CD4-positive, alpha-beta T cell treated with Interferon alpha-2 for 1 hour (primary cell): Measurements from ENCODE around the gene THSD8.
"Not testable (repeated sequence)": the region's sequence is repeated elsewhere in the genome, so short reads cannot be mapped to it uniquely, and the experiment has no call there.

Source experiments
- DNase-seq, 2 donors: peaks; one replicate each; pipeline ENCODE4 v3.0.0-alpha.2; 2020 to 2022

The THSD8 gene

DNA sequence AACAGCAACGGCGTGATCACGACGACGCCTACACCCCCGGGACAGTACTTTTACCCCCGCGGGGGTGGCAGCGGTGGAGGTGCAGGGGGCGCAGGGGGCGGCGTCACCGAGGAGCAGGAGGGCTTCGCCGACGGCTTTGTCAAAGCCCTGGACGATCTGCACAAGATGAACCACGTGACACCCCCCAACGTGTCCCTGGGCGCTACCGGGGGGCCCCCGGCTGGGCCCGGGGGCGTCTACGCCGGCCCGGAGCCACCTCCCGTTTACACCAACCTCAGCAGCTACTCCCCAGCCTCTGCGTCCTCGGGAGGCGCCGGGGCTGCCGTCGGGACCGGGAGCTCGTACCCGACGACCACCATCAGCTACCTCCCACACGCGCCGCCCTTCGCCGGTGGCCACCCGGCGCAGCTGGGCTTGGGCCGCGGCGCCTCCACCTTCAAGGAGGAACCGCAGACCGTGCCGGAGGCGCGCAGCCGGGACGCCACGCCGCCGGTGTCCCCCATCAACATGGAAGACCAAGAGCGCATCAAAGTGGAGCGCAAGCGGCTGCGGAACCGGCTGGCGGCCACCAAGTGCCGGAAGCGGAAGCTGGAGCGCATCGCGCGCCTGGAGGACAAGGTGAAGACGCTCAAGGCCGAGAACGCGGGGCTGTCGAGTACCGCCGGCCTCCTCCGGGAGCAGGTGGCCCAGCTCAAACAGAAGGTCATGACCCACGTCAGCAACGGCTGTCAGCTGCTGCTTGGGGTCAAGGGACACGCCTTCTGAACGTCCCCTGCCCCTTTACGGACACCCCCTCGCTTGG is 9.6 kb upstream of the THSD8 start:
- DNase-seq, result peak; percentile 65 to 74

DNA sequence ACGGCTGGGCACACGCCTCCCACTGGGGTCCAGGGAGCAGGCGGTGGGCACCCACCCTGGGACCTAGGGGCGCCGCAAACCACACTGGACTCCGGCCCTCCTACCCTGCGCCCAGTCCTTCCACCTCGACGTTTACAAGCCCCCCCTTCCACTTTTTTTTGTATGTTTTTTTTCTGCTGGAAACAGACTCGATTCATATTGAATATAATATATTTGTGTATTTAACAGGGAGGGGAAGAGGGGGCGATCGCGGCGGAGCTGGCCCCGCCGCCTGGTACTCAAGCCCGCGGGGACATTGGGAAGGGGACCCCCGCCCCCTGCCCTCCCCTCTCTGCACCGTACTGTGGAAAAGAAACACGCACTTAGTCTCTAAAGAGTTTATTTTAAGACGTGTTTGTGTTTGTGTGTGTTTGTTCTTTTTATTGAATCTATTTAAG is 9.0 kb upstream of the THSD8 start:
- DNase-seq, result no peak

DNA sequence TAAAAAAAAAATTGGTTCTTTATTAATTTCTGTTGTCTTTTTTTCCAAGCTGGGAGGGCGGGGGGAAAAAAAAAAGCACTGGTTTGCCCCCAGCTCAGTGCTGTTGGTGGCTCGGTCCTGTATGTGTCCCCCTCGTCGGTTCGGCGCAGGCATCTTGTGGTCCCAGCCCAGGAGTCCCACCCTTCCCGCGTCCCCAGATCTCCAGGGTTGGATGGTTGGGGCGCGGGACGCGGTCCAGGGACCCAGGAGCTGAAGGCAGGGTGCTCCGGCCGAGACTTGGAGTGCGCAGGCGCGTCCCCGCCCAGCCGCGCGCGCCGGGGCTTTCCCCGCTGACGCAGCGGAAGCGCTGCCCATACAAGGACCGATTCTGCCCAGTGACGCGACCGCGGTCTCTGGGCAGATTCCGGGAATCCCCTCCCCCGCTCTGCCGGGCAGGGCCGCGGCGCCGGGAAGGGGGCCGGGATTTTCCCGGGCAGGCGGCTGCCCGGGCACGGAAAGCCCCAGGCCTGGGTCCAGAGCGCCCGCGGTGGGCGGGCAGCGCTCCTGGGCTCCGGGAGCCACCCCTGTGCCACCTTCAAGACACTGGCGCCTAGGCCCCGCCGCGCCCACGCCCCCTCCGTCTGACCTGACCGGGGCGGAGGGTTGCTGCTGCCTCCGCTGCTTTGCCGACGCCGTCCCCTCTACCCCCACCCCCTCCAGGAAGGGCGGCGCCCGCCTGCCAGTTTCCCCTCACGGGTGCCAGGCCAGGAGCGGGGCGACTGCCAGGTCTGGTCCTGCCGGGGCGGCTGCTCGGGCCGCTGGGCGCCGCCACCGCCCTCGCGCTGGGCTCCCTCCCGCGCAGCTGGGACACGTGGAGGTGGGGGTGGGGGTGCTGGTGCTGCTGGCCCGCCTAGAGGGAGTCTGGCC is 8.3 kb upstream of the THSD8 start:
- DNase-seq, result peak; percentile 96 to 97

DNA sequence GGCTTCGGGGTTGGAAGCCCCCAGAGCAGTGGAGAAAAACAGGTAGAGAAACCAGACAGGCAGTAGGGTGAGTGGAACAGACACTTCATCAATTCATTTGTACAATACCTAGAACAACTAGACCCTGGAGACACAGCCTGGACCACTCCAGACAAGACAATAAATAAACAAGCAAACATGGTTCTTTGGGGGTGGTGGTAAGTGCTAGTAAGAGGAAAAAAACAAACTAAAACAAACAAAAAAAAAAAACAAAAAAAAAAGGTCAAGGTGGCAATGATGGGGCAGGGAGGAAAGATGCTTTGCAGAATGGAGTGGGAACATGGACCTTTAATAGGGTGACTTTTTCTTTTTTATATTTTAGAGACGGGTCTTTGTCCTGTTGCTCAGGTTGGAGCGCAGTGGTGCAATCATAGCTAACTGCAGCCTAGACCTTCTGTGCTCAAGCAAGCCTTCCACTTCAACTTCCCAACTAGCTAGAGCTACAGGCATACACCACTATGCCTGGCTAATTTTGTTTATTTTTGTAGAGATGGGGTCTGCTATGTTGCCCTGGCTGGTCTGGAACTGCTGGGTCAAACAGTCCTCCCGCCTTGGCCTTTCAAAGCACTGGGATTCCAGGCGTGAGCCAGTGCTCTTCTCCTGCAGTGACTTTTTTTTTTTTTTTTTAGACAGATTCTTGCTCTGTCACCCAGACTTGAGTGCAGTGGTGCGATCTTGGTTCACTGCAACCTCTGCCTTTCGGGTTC is 7.5 kb upstream of the THSD8 start:
- DNase-seq, result peak; percentile 30 to 58

DNA sequence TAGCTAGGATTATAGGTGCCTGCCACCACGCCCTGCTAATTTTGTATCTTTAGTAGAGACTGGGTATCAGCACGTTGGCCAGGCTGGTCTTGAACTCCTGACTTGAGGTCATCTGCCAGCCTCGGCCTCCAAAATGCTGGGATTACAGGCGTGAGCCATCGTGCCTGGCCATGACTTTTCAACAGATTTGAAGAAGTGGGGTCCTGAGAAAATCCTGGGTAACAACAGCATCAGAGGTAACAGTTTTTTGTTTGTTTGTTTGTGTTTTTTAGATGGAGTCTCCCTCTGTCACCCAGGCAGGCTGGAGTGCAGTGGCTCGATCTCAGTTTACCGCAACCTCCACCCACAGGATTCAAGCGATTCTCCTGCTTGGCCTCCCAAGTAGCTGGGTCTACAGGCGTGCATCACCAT is 6.9 kb upstream of the THSD8 start:
- no peak for DNase-seq

DNA sequence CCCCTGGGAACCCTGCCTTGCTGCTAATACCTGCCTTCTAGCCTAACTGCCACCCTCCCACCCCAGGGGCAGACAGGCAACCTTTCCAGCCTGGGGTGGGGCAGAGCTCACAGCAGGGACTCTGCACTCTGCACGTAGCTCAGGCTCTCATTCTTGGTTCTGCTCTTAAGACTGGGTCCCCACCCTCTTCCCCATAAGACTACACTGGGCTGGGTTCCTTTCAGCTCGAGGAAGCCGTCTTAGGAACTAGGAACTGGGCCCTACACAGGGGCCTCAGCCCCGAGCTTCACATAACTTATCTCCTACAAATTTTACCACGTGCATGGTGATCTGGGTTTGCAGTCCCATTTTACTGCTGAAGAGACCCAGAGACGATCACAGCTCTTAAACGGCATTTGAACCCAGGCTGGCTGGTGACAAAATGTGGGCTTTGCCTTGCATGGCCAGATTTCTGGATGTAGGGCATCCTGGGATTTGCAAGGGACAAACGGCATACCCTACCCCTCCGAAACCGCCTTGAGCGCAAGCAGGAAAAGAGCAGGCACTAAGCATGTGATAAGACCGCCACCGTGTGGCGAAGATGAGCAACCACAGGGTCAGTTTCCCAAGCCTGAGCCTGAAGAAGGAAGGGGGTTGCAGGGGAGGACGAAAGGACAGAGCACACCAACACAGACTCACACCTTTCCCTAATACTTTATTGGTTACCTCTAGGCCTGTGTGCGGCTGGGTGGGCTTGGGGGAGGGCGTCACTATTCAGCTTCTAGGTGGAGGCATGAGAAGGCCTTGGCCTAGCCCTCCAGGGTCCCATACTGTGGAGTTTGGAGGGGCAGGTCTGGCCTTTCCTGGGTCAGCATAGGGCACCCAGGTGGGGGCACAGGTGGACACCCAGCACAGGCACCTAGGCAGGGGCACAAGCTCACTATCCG is 5.5 kb upstream of the THSD8 start:
- DNase-seq, result peak; percentile 75 to 85

DNA sequence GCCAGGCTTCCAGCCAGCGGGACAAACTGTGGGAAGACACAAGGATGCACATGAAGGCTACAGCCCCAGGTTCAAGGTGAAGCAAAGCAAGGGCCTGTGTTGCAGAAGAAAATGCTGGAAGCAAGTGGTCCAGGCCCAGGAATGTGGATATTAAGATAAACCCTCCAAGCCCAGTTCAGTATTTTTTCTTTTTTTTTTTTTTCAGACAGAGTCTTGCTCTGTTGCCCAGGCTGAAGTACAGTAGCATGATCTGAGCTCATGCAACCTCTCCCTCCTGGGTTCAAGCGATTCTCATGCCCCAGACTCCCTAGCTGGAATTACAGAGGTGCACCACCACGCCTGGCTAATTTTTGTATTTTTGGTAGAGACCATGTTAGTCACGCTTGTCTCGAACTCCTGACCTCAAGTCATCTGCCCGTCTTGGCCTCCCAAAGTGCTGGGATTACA is 4.7 kb upstream of the THSD8 start:
- DNase-seq, result no peak

DNA sequence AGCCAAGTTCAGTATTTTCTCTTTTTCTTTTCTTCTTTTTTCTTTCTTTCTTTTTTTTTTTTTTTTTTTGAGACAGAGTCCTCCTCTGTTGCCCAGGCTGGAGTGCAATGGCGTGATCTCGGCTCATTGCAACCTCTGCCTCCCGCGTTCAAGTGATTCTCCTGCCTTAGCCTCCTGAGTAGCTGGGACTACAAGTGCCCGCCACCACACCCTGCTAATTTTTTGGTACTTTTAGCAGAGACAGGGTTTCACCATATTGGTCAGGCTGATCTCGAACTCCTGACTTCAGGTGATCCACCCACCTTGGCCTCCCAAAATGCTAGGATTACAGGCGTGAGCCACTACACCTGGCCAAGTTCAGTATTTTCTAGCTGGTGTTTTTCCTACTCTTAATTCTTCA is 4.3 kb upstream of the THSD8 start:
- DNase-seq, result not testable (repeated sequence)

DNA sequence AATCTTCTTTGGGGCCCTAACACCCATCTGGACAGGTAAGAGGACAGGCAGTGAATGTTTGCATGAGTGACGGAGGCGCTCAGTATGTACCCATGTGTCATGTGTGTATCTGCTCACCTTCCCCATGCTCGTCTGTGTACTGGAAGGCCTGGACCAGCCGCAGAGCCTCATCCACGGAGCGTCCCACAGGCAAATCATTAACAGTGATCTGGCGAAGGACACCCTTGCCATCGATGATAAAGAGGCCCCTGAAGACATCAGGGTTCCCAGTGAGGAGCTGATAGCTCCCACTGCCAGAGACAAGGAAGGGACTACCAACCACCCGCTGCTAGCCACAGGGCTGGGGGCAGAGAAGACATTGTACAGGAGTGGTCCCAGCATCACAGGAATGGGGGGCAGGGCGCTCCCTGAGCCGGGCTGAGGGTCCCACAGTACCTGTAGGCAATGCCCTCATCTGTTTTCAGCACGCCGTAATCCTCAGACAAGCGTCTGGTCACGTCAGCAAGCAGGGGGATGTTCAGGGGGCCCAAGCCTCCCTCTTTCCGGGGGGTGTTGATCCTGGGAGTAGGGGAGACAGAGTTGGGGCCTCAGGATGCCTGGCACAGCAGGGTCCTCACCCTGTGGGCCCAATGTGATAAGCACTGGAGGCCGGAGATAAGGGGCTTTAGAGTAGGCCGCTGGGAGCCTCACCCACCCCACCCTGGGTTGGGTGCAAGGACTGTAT is 2.0 kb upstream of the THSD8 start:
- DNase-seq, result no peak

DNA sequence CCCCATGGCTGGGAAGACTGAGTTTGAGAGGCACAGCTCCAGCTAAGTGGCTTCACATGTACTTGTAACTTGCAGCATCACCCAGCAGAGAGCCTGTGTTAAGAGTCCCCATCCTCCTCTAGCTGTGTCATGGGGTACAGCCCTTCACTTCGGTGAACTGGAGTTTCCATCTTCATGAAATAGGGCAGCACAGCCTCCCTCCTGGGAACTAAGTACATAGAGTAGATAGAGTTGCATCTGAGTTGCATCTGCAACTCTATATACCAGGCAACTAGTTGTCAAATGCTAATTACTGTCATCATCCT is 1.5 kb upstream of the THSD8 start:
- no peak for DNase-seq

DNA sequence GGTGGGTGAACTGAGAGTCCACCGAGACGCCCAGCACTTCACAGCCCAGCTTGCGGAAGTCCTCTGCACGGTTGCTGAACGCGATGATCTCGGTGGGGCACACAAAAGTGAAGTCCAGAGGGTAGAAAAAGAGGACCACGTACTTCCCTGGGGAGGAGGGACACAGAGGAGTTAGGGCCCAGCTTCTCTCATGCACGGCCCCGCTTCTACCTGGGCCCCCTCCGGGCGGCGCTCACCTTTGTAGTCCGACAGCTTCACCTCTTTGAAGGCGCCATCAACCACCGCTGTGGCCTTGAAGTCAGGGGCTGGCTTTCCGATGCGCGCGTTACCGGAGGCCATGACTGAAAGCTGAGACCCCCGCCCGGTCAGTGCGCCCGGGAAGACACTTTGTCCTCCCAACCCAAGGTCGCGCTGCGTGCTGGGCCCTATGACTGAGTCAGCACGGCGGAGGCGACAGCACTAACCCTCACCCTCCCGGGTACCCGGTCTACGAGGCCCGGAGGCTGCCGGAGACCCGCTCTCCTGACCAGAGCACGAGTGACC is 875 bp upstream of the THSD8 start:
- no peak for DNase-seq

DNA sequence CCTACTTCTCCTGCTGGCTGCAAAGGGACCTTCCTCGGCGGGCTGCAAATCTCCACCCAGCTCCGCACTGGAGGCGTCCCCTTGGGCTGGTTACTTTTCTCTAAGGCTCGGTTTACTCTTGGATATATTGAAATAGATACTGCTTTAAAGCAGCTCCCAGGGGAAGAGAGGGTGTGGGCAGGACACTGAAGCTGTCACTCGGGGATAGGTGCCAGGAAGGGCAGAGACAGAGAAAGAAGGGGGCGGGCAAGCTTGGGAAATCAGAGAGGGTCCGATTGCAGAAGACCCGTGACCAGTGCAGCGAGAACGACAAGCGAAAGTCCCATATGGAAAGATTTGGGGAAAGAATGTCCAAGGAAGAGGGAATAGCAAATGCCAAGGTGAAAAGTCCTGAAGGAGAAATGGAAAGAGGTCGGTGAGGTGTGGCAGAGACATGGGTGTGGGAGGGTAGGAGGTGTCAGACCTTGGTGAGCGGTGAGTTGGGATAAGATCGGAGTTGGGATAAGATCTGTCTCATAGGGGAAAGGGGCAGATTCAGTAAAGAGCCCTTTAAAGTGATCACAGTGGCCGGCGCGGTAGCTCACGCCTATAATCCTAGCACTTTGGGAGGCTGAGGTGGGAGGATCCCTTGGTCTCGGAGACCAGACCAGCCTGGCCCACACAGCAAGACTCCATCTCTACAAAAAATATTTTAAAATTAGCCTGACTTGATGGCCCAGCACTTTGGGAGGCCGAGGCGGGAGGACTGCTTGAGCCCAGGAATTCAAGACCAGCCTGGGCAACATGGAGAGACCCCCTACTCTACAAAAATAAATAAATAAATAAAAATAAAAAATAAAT is 618 bp downstream of the THSD8 start:
- no peak for DNase-seq

DNA sequence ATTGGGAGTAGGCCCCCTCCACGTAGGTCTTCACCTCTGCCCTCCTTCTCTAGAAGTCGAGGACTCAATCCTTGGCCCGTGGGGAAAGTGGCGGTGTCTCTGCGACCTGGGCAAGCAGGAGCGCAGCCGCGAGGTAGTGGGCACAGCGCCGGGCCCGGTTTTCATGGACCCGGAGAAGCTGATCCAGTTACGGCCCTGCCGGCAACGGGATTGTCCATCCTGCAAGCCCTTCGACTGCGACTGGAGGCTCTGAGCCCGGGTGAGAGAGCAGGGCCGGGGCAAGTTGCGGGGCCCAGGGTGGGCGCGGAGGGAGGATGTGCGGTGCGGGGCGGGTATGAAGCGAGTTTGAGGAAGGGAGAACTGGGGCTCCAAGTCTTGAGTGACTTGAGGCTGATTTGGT is 2.2 kb downstream of the THSD8 start:
- DNase-seq, result no peak

DNA sequence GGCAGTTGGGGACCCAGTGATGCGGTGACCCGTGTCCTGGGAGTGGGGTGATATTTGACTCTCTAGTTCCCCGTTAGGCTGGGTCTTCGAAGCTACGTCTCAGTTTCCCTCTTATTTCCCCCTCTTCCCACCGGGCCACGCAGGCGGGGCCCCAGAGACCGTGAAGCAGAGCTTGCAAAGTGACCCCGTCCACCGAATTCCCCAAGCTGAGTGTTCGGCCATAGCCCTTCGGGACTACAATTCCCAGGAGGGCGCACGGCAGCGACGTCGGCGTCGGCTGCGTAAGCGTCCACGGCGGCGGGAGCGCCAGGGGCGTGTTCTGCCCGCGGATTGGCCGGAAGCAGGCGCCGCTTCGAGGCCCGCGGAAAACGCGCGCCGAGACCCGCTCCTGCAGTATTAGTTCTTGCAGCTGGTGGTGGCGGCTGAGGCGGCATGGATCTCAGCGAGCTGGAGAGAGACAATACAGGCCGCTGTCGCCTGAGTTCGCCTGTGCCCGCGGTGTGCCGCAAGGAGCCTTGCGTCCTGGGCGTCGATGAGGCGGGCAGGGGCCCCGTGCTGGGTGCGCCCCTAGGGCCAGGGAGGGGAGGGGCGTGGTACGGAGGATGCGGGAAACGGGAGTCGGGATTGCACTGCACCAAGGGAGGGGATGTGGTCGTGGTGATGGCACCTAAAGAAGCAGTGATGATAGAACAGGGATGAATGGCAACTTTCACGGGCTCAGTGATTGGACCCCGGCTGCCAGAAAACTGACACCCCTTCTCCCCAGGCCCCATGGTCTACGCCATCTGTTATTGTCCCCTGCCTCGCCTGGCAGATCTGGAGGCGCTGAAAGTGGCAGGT is 4.6 kb downstream of the THSD8 start, which contains the start of gene RNASEH2A:
Gene RNASEH2A (plus strand): TSS at position 343 of the 840 bp plus-strand sequence. CDS start 90 bp downstream, at position 433.
- peak; percentile 84 to 90 for DNase-seq

DNA sequence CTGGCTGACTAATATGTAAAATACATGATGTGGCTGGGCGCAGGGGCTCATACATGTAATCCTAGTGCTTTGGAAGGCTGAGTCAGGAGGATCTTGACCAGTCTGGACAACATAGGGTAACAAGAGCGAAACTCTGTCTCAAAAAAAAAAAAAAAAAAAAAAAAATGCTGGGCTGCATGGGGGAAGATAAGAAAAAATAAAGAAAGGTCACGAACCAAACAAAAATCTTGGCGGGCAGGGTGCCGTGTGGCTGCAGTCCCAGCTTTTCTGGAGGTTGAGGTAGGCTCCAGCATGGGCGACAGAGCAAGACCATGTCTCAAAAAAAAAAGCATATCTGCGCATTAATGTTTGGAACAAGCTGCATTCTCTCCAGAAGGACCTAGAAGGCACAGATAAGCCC is 13.2 kb downstream of the THSD8 start:
- DNase-seq, result no peak

DNA sequence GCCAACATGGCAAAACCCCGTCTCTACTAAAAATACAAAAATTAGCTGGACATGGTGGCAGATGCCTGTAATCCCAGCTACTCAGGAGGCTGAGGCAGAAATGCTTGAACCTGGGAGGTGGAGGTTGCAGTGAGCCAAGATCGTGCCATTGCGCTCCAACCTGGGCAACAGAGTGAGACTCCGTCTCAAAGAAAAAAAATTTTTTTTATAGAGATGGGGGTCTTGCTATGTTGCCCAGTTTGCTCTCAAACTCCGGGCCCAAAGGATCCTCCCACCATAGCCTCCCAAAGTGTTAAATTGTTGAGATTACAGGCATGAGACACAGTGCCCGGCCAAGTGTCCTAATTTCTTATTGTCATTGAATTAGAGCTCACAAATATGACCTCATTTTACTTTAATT is 15.3 kb downstream of the THSD8 start:
- DNase-seq, result not testable (repeated sequence)

DNA sequence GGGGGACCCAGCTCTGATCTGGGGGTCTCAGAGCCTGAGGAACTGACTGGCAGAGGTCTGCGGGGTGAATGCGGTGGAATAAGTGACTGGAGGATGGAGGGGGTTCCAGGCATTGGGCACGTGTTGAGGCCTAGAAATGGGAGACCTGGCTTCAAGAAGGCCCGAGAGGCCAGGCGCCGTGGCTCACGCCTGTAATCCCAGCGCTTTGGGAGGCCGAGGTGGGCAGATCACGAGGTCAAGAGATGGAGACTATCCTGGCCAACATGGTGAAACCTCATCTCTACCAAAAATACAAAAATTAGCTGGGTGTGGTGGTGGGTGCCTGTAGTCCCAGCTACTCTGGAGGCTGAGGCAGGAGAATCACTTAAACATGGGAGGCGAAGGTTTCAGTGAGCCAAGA is 15.9 kb downstream of the THSD8 start:
- not testable (repeated sequence) for DNase-seq

DNA sequence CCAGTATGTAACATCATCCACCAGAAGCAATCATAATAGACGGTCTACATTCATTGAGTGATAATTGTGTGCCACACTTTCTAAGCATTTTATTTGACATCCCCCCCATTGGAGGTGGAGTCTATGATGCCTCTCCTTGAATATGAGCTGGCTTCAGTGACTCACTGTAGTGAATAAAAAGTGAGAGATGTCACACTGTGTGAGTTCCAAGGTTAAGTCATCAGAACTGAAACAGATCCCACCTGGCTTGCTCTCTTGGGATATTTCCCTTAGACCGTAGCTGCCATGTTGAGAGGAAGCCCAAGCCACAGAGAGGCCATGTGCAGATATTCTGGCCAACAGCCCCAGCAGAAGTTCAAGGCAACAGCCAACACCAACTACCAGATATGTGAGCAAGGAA is 19.9 kb downstream of the THSD8 start:
- no peak for DNase-seq
